ENCODE results near the gene VWA7.

GRCh38 chr6:31779908-31780307 is 2.8 kb upstream of the VWA7 start:
- TF ChIP-seq, protein P1, sequence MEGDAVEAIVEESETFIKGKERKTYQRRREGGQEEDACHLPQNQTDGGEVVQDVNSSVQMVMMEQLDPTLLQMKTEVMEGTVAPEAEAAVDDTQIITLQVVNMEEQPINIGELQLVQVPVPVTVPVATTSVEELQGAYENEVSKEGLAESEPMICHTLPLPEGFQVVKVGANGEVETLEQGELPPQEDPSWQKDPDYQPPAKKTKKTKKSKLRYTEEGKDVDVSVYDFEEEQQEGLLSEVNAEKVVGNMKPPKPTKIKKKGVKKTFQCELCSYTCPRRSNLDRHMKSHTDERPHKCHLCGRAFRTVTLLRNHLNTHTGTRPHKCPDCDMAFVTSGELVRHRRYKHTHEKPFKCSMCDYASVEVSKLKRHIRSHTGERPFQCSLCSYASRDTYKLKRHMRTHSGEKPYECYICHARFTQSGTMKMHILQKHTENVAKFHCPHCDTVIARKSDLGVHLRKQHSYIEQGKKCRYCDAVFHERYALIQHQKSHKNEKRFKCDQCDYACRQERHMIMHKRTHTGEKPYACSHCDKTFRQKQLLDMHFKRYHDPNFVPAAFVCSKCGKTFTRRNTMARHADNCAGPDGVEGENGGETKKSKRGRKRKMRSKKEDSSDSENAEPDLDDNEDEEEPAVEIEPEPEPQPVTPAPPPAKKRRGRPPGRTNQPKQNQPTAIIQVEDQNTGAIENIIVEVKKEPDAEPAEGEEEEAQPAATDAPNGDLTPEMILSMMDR (IDR thresholded peaks at IDR 0.05; ENCODE audit: borderline replicate concordance, extremely low read depth, low read length, poor library complexity, severe bottlenecking) = no peak
- no peak for TF ChIP-seq EZH2 (IDR thresholded peaks at IDR 0.05; ENCODE audit: borderline replicate concordance, low read depth, low read length, severe bottlenecking)

Data from DND-41 (cell line).